ENCODE results near the gene COPG2.

Gene COPG2

GRCh38 chr7:130458257-130458656, 210.3 kb downstream of the COPG2 start:
- no peaks in the 10 kb centered on the region for H3K36me3 ChIP-seq (replicated peaks; ENCODE audit: low read depth, low read length)
- peak overlapping the region; percentile 20; the same call in 1 of the 2 replicates for H3K9ac ChIP-seq (ENCODE audit: low read length)
- H3K27ac ChIP-seq (ENCODE audit: low read length) = no peak overlapping the region
- H3K27me3 ChIP-seq (ENCODE audit: low read depth, low read length) = no peaks in the 10 kb centered on the region
- H2AFZ ChIP-seq (ENCODE audit: low read depth, low read length) = no peak overlapping the region
- peak overlapping the region; percentile 62 for H3K4me2 ChIP-seq (ENCODE audit: low read length)
- H4K20me1 ChIP-seq (ENCODE audit: insufficient read depth, low read length) = no peaks in the 10 kb centered on the region
- H3K79me2 ChIP-seq (ENCODE audit: low read length) = no peaks in the 10 kb centered on the region
- peak overlapping the region; percentile 29 for H3K4me3 ChIP-seq (ENCODE audit: low read length)
- H3K9me3 ChIP-seq (ENCODE audit: insufficient read depth, low read length) = no peaks in the 10 kb centered on the region
- no peak for TF ChIP-seq EZH2phosphoT487 (IDR thresholded peaks at IDR 0.05; ENCODE audit: low read depth)
- TF ChIP-seq, protein P1, sequence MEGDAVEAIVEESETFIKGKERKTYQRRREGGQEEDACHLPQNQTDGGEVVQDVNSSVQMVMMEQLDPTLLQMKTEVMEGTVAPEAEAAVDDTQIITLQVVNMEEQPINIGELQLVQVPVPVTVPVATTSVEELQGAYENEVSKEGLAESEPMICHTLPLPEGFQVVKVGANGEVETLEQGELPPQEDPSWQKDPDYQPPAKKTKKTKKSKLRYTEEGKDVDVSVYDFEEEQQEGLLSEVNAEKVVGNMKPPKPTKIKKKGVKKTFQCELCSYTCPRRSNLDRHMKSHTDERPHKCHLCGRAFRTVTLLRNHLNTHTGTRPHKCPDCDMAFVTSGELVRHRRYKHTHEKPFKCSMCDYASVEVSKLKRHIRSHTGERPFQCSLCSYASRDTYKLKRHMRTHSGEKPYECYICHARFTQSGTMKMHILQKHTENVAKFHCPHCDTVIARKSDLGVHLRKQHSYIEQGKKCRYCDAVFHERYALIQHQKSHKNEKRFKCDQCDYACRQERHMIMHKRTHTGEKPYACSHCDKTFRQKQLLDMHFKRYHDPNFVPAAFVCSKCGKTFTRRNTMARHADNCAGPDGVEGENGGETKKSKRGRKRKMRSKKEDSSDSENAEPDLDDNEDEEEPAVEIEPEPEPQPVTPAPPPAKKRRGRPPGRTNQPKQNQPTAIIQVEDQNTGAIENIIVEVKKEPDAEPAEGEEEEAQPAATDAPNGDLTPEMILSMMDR (IDR thresholded peaks at IDR 0.05; ENCODE audit: low read depth, low read length) = no peak
- H3K4me1 ChIP-seq (ENCODE audit: low read length) = peaks cover 11% of the 10 kb centered on the region
